Measurements from ENCODE around the gene FCN2. TPM values are rescaled to one million over a fixed set of nuclear protein-coding genes. Genes with fewer than 3 reads are reported as not detected.

FCN2 gene
- total RNA-seq, 1 donor from 2014 or later, result not detected

DNA sequence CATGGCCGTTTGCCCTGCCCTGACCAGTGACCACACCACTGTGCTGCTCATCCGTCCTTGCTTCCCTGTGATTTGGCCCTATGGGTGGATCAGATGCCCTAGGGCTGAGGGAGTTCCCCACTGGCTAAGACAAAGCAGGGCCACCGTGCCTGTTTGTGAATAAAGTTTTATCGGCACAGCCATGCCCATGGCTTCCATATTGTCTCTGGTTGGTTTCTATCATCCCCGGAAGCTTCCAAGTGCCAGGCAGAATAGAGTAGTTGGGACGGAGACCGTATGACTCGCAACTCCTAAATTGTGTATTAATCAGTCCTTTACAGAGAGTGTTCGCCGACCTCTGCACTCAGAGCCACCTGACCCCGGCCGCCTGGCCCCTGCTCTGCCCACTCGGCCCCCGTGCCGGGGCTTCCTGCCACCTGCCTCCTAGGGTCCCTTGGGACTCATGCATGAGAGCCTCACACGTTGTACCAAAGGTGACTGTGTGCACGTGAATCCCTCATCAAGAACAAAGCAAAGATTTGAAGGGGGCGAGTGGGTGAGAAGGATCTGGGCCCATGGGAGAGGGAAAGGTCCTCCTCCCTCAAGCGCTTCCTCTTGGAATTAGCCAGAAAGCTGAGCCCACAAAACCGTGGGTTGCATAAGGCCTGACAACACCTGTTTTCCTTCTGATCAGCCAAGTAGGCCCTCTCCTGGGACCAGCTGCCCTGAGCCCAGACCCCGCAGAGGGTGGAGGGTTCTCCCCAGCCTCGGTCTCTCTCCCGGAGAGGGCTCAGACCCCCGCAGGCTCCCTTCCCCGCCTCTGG lies 11.7 kb upstream of the FCN2 start:
- DNase-seq (ENCODE audit: low spot score), result no peak

DNA sequence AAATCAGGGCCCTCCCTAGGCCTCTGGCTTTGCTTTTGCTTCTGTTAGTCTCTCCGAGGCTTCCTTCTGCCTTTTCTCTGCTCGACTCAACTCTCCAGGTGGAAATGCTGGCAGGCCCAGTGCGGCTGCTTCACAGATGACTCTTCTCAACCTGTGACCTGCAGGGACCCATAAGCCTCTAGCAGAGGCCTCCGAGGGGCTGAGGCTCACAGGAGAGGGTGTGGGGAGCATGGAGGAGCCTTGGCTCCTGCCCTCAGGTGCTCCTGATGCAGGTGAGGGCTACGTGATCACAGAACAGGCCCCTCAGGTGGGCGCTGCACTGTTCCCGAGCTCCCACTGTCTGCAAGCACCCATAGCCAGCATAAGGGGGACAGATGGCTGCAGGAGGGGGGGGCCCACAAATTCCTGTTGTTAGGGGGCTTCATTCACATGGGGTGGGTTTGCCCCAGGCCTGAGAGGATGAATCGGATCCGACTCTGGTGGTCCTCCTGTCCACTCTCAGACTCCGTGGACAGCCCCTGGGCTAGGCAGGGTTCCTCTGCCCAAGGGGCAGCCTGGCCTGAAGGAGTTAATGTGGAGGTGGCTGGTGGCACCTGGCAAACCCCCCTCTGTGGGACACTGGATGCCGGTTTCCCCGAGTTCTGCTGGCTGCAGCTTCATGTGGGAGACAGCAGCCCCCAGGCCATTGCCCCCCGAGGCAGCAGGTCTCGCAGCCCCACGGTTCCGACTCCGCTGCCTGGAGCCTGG lies 10.9 kb upstream of the FCN2 start:
- DNase-seq (ENCODE audit: low spot score), result no peak

DNA sequence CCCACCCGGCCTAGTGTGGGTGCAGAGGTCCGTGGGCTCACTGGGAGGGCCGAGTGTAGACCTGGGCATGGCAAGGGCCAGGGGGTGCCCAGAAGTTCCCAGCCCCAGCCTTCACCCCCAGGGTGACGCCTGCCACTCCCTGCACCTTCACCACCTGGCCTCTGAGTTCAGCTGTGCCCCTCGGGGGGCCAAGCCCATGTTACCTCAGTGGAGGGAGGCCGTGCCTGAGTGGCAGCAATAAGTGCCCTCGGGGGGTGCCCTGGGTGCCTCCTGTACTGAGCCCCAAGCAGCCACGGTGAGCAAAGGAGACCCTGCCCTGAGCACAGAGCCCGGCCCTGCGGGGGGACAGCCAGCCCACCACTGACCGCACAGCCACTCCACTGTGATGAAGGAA lies 10.3 kb upstream of the FCN2 start:
- no peak for DNase-seq (ENCODE audit: low spot score)

DNA sequence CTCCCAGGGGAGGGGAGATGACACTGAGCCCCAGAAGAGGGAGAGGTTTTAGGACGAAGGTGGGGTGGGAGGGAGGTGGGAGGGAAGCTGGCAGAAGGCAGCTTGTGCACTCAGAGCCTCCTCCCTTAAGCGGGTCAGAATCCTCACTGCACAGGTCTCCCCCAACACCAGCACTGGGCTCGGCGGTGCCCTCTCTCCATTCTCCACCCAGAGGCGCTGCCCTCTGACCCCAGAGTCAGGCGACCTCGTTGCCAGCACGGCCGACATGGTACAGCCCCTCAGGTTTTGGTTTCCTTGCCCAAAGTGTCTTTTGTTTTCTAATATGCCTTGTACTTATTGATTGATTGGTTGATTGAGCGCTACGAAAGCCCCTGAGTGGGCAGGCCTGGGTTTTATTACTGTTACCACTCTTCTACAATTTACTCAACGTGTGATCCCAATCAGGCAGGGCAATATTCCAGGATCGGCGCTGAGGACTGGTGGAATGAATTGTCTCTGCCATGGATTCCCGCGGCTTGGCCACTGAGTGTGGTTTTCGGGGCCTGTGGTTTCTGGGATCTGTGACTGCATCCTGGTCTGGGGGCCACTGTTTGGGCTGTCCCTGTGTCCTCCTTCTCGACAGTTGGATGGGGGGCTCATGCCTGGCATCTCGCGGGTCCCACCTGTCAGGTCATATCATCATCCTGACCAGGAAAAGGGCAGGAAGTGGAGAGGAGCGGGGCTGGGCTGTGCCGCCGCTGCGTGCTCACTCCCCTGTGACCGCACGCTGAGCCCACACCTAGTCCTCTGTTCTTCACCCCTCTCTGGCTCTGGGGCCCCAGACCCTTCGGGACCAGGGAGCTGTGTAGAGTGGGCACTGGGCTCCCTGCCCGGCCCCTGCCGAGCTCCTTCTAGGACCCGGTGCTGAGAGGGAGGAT lies 9.6 kb upstream of the FCN2 start:
- no peak for DNase-seq (ENCODE audit: low spot score)

DNA sequence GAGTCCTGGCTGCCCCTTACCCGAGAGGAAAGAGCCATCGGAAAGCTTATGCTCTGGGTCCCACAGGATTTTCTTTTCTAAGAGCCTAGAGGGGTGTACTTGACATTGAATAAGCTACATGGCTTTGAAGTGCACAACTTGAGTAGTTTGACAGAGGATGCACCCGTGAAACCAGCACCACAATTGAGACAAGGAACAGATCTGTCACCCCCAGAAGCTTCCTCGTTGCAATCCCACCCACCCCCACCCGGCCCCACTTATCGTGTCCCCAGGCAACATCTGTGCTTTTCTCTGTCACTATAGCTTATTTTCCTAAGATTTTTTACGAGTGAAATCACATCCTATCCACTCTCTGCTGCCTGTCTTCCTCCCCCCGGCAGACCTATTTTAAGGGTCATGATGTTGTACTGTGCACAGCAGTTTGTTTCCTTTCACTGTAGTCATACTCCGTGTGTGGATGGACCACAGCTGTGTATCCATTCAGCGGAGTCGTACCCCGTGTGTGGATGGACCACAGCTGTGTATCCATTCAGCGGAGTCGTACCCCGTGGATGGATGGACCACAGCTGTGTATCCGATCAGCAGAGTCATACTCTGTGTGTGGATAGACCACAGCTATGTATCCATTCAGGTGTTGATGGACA lies 8.8 kb upstream of the FCN2 start:
- DNase-seq (ENCODE audit: low spot score), result no peak

DNA sequence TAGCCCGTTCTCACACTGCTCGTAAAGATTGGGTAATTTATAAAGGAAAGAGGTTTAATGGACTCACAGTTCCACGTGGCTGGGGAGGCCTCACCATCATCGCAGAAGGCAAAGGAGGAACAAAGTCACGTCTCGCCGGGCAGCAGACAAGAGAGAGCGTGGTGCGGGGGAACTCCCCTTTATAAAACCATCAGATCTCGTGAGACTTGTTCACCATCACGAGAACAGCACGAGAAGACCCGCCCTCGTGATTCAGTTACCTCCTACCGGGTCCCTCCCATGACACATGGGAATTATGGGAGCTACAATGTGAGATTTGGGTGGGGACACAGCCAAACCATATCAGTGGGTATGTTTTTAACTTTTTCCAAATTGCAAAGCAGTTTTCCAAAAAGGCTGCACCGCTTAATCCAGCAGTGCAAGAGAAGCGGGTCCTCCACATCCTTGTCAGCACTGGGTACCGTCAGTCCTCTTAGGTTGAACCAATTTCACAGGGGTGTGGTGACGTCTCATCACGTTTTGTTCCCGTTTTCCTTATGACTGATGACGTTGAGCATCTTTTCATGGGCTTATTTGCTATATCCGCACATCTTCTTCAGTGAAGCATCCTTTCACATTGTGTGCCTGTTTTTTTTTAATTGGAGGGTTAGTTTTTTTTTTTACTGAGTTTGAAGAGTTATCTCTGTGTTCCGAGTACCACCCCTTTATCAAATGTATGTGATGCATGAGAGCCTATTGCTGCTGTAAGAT lies 8.0 kb upstream of the FCN2 start:
- no peak for DNase-seq (ENCODE audit: low spot score)

DNA sequence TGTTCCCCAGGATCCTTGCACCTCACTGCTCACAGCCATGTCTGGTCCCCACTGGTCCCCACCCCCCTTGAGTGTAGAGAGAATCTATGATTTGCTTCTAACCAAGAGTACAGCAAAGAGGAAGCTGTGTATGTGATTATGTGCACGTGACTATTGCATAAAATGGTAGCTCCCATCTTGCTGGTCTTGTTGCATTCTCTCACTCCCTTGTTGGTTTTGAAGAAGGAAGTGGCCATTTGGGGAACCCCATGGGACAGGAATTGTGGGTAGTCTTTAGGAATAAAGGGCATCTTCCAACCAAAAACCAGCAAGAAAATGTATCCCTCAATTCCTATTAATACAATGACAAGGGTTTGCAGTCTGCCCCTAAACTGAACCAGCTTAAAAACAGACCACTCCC lies 5.2 kb upstream of the FCN2 start:
- no peak for DNase-seq (ENCODE audit: low spot score)

DNA sequence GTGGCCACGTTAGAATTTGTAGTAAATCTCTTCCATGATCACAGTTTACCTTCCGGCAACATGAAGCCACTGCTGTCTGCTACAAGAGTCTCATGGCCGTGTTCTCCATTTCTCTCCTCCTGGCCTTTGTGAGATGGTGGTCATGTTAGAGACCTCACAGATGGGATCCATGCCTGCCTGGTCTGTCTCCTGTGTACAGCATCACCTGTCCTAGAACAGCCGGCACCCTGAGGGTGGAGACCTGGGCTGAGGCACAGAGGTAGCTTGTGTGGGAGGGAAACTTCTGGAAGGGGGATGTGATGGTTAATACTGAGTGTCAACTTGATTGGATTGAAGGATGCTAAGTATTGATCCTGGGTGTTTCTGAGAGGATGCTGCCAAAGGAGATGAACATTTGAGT lies 3.1 kb upstream of the FCN2 start:
- no peak for DNase-seq (ENCODE audit: low spot score)

DNA sequence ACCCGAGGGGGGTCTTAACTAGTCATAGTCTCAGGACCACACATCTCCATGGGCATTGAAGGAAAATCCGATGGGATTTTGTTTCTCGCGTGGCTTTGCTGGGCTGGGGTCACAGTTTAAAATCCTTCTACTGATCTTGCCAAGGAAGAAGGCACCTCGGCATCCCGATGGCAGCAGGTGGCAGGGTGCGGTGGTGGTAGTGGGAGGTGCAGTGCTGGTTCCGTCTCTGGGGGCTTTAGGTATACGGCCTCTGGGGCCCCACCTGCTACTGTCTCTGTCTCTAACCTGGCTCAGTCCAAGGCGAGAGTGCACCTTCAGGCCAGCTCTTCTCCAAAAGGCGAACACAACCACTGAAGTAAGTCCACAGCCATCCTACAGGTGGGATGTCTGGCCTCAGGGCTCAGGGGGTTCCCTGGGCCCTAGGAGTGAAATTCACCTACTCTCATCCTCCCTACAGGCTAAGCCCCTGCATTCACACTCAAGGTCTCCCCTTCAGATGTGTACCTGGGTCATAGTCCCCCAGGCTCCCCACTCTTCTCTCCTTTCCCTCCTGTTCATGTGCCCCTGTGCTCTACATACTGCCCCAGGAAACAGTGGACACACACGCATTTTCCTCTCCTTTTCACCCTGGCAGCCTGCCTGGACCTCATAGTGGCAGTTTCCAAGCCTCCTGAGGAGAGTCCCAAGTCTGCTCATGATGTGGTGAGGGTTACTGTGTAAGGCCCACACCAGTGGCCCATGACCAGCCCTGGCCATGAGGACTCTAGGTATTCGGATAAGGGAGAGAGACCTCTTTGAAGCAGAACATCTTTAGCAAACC lies 736 bp upstream of the FCN2 start:
- DNase-seq (ENCODE audit: low spot score), result no peak

DNA sequence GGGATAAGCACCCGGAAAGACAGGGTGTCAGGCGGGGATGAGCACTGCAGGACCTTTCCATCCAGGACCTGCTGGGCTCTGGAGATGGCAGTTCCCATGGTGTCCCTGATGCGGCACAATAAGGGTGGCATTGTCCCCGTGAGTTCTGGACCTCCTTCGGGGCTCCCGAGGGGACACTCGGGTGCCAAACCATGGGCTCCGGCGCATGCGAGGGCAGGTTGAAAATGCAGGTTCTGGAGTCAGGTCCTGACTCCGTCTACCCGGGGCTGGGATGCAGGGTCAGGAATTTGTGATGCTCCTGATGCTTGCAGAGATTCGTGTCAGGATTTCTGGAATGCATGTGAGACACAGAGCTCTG lies 682 bp downstream of the FCN2 start:
- no peak for DNase-seq (ENCODE audit: low spot score)

DNA sequence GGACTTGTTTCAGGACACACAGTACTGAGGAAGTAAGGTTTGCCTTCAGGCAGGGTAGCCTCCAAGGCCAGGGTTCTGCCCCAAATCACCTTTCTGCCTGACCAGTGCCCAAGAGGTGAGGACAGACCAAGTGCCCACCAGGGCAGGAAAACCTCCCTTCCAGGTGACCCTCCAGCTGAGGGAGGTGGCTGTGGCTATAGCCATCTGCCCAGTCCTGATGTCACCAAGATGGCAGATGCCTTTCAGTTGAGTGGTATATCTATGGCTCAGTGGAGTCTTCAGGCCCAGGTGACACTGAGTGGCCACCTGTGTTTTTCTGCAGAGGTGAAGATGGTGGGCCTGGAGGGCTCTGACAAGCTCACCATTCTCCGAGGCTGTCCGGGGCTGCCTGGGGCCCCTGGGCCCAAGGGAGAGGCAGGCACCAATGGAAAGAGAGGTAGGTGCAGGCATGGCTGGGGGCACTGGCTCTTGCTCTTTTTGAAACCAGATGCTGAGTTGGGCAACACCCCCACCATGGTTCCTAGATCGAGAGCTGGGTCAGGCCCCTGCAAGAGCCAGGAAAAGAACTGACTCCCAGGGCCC lies 1.7 kb downstream of the FCN2 start:
- no peak for DNase-seq (ENCODE audit: low spot score)

DNA sequence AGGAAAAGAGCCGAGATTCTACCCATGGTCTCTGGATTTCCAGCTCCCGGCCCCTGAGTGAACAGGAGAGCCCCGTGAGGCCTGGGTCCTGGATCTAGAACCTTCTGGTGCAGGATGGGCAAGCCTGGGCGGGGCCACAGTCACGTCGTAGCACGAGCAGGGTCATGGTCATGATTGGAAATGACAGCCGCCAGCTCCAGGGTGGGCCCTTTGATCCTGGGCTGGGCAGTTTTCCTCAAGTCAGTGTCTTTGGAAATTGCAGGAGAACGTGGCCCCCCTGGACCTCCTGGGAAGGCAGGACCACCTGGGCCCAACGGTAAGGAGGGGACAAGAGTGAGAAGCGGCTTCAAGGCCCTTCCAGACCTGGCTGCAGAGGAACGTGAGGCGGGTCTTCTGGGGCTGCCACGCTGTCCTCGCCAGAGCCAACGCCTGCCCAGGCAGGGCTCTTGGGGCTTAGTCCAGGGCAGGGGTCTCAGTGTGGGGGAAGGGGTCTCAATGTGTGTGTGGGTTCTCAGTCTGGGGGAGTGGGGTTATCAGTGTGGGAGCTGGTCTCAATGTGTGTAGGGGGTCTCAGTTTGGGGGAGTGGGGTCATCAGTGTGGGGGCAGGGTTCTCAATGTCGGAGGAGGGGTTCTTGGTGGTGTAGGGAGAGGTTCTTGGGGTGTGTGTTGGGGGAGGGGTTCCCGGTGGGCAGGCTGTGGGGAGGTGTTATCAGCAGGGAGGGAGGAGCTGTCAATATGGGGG lies 2.6 kb downstream of the FCN2 start:
- no peak for DNase-seq (ENCODE audit: low spot score)

DNA sequence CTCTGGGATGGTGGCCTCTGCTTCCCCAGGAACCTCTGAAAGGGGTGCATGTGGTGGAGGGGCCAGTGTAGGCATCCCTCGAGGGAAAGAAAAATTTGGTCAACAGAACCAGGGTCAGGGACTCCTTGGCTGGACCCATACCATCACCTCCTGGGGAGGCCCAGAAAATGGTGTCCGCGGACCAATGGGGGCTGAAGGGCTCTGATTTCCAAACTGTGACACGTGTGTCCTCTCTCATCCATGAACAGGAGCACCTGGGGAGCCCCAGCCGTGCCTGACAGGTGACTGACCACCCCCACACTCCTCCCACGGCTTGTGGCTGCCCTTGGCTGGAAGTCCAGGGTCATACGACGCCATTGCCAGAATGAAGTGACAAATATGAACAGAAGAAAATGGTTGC lies 3.9 kb downstream of the FCN2 start:
- no peak for DNase-seq (ENCODE audit: low spot score)

DNA sequence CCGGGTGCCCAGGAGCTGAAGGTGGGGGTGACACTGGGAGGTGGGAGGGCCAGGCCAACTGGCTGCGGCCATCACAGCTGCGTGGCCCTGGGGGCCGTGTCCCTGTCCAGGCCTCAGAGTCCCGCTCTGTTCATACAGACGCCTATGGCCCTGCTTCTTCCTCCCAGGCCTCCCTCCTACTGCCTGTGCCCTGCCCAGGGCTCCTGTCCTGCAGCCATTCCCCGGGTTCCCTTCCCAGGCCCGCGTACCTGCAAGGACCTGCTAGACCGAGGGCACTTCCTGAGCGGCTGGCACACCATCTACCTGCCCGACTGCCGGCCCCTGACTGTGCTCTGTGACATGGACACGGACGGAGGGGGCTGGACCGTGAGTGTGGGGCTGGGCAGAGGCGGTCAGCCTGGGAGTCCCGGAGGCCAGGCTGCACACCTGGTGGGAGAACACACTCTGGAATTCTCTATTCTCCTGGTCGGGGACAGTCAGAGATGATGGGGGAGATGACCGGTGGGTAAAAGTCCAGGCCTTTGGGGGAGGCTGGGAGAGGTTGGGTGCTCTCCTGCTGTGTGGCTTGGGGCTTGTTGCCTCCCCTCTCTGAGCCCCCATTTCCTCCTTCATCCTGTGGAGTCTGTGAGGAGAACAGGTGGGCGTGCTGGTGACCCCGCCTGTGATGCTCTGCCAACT lies 4.5 kb downstream of the FCN2 start:
- no peak for DNase-seq (ENCODE audit: low spot score)

DNA sequence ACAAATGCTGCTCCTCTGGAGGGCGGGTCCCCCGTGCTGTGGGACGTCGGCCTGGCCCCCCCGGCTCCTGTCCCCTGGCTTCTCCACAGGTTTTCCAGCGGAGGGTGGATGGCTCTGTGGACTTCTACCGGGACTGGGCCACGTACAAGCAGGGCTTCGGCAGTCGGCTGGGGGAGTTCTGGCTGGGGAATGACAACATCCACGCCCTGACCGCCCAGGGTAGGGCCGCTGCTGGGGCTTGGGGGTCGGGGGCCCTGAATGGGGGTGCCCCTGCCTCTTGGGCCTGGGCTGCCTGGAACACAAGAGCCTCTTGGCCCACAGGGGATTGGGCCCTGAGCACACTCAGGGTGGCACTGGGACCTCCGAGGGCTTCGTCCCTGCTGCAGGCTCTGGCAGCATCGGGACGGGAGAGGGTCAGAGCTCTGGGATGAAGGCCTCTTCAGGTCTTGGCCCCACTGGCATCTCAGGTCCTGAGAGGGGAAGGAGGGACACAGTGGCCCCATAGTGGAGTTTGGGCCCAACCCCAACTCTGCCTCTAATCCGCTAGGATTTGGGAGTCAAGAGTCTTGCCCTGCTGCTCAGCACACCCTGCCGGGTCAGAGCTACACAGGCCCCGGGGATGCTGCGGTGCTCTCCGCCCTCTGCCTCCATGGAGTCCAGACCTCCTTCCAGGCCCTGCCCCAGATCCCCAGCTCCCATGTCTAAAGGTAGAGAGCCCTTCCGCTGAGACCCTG lies 5.2 kb downstream of the FCN2 start:
- no peak for DNase-seq (ENCODE audit: low spot score)

DNA sequence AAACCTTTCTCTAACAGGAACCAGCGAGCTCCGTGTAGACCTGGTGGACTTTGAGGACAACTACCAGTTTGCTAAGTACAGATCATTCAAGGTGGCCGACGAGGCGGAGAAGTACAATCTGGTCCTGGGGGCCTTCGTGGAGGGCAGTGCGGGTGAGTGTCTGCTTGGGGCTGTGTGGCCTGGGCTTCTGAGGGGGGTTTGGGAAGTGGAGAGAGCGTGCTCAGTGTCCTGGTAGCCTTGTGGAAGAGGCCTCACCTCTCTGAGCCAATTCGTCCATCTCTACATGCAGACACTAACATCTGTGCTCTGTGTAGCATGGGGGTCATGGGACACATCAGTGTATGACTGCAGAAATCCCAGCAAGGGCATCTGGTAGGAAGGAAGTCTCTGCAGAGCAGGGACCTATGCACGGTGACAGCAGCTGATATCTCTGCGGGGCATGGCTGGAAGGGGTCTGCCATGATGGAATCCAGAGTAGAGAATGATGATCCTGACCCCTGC lies 5.9 kb downstream of the FCN2 start:
- no peak for DNase-seq (ENCODE audit: low spot score)

DNA sequence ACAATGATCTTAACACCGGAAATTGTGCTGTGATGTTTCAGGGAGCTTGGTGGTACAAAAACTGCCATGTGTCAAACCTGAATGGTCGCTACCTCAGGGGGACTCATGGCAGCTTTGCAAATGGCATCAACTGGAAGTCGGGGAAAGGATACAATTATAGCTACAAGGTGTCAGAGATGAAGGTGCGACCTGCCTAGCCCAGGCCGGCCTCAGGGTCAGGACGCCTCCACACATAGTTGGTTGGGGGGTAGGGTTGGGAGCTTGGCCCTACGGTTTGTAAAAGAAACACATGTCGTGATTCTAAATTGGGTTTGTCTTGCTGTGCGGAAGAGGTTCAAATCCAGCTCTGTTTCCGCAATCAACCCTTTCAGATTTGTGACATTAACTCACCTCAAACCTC lies 6.6 kb downstream of the FCN2 start:
- DNase-seq (ENCODE audit: low spot score), result no peak

All from umbilical cord (tissue), 2 donors.